ENCODE measurements around the gene SLC45A2. TPM values are rescaled to one million over a fixed set of nuclear protein-coding genes. Genes with fewer than 3 reads are reported as not detected.
"Not testable (repeated sequence)": the region's sequence is repeated elsewhere in the genome, so short reads cannot be mapped to it uniquely, and the experiment has no call there.

SLC45A2 gene, protein sequence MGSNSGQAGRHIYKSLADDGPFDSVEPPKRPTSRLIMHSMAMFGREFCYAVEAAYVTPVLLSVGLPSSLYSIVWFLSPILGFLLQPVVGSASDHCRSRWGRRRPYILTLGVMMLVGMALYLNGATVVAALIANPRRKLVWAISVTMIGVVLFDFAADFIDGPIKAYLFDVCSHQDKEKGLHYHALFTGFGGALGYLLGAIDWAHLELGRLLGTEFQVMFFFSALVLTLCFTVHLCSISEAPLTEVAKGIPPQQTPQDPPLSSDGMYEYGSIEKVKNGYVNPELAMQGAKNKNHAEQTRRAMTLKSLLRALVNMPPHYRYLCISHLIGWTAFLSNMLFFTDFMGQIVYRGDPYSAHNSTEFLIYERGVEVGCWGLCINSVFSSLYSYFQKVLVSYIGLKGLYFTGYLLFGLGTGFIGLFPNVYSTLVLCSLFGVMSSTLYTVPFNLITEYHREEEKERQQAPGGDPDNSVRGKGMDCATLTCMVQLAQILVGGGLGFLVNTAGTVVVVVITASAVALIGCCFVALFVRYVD
- 0.36 and 1.3 TPM in 2 replicates for total RNA-seq
- long read RNA-seq = 0 reads

DNA sequence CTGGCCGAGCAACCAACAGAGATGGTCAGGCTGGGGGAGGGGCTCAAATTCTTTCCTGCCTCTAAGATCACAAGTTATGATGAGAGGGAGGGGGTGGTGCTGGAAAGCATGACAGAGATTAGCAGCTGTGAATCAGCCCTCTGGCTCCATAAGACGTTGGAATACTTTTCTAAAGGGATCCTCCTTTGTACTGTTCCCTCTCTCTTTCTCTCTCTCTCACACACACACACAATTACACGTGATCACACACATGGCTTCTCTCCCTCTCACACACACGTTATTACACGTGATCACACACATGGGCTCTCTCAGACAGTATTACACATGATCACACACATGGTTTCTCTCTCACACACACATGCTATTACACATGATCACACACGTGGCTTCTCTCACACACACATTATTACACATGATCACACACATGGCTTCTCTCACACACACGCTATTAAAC is at the start of gene SLC45A2:
Gene SLC45A2, minus strand, starts transcription at position 23 of the 454 bp plus-strand sequence. CDS start 110 bp downstream, outside the sequence.
- no peak for DNase-seq (ENCODE audit: low read depth, low spot score)
- H3K4me3 Mint-ChIP-seq = no peak within 1 kb of the TSS
- H3K4me1 Mint-ChIP-seq = peaks cover 7% of the 10 kb centered on the region
- no peaks in the 10 kb centered on the region for H3K27me3 Mint-ChIP-seq (ENCODE audit: low read depth)
- TF ChIP-seq, protein P1, sequence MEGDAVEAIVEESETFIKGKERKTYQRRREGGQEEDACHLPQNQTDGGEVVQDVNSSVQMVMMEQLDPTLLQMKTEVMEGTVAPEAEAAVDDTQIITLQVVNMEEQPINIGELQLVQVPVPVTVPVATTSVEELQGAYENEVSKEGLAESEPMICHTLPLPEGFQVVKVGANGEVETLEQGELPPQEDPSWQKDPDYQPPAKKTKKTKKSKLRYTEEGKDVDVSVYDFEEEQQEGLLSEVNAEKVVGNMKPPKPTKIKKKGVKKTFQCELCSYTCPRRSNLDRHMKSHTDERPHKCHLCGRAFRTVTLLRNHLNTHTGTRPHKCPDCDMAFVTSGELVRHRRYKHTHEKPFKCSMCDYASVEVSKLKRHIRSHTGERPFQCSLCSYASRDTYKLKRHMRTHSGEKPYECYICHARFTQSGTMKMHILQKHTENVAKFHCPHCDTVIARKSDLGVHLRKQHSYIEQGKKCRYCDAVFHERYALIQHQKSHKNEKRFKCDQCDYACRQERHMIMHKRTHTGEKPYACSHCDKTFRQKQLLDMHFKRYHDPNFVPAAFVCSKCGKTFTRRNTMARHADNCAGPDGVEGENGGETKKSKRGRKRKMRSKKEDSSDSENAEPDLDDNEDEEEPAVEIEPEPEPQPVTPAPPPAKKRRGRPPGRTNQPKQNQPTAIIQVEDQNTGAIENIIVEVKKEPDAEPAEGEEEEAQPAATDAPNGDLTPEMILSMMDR (conservative IDR thresholded peaks at IDR 0.05) = no peak
- no peak within 1 kb of the TSS for H3K27ac Mint-ChIP-seq (ENCODE audit: unreplicated experiment)
- H3K36me3 Mint-ChIP-seq (ENCODE audit: low read depth) = peaks cover 20% of the 10 kb centered on the region
- no peaks in the 10 kb centered on the region for H3K9me3 Mint-ChIP-seq

DNA sequence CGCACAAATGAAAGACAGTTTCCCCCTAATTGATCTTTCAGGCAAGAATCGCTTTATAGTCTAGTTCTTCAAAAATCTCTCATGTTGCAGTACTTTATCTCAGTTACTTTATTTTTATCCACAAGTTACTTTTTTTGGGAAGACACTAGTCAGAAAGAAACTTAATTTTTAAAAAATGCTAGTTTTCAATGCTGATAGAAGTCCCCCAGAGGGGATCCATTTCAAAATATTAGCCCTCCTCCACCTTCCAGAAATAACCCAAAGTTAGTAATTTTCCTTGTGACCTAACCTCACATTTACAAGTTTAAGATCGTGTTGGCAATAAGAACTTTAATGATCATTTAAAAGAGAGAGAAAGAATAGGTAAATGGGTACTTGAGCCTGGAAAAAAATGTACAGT is 47.5 kb upstream of the SLC45A2 start:
- H3K4me3 Mint-ChIP-seq = no peak overlapping the region
- DNase-seq (ENCODE audit: low read depth, low spot score) = no peak
- peaks cover 19% of the 10 kb centered on the region for H3K4me1 Mint-ChIP-seq
- H3K36me3 Mint-ChIP-seq (ENCODE audit: low read depth) = peaks cover 27% of the 10 kb centered on the region
- TF ChIP-seq, protein P1 (conservative IDR thresholded peaks at IDR 0.05) = no peak
- H3K27ac Mint-ChIP-seq (ENCODE audit: unreplicated experiment) = no peak overlapping the region
- no peaks in the 10 kb centered on the region for H3K27me3 Mint-ChIP-seq (ENCODE audit: low read depth)
- H3K9me3 Mint-ChIP-seq = peaks cover 6% of the 10 kb centered on the region

DNA sequence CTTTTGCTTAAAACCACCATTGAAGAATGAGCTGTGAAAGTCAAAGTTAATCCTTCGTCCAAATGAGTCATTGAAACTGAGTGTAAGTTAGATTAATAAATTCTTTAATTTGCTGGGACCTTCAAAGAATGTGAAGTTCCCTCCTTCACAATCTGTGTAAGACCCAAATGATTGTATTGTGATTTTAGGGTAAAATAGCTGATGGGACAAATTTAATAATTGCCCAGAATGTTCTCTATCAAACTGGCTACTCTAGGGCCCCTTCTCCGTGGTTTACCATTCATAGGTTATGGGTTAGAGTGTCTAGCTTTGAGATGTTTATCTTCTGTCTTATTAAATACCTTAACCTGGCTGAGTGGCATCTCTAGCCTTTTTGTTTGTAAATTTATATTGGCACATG is 46.6 kb upstream of the SLC45A2 start:
- peaks cover 29% of the 10 kb centered on the region for H3K36me3 Mint-ChIP-seq (ENCODE audit: low read depth)
- TF ChIP-seq, protein P1 (conservative IDR thresholded peaks at IDR 0.05) = no peak
- H3K27me3 Mint-ChIP-seq (ENCODE audit: low read depth) = no peaks in the 10 kb centered on the region

DNA sequence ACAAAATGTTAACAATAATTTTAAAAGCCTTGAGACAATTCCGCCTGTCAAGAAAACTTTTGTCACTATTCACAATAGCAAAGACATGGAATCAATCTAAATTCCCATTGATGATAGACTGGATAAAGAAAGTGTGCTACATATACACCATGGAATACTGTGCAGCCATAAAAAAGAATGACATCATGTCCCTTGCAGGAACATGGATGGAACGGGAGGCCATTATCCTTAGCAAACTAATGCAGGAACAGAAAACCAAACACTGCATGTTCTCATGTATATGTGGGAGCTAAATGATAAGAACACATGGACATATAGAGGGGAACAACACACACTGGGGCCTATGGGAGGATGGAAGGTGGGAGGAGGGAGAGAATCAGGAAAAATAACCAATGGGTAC is 46.1 kb upstream of the SLC45A2 start:
- not testable (repeated sequence) for DNase-seq (ENCODE audit: low read depth, low spot score); H3K4me3 Mint-ChIP-seq; H3K27me3 Mint-ChIP-seq (ENCODE audit: low read depth); H3K9me3 Mint-ChIP-seq
- H3K36me3 Mint-ChIP-seq (ENCODE audit: low read depth) = peaks cover 29% of the 10 kb centered on the region
- H3K27ac Mint-ChIP-seq (ENCODE audit: unreplicated experiment) = peak overlapping the region; percentile 60
- H3K4me1 Mint-ChIP-seq = peaks cover 13% of the 10 kb centered on the region

More for the DNA sequence above, 46.6 kb upstream of the SLC45A2 start:
- no peak overlapping the region for H3K27ac Mint-ChIP-seq (ENCODE audit: unreplicated experiment)
- peaks cover 6% of the 10 kb centered on the region for H3K9me3 Mint-ChIP-seq
- H3K4me3 Mint-ChIP-seq = no peak overlapping the region
- H3K4me1 Mint-ChIP-seq = peaks cover 18% of the 10 kb centered on the region
- DNase-seq (ENCODE audit: low read depth, low spot score) = no peak

DNA sequence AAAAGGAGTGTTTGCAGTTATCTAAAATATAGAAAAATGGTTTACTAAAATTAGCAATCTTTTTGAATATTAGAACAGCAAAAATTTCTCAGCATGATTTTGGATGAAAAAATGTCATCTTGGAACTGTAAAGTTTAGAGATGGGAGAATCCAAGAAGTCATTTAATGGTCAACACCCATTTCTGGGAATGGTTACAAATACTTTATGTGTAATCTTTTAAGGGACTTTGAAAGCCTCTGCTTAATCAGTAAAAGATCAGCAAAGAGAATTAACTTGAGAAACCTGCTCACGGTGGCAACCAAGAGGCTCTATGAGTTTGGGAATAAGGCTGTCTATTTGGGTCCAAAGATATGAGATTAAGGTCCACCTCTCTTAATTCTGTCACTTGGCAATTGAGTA is 45.6 kb upstream of the SLC45A2 start:
- DNase-seq (ENCODE audit: low read depth, low spot score) = no peak
- Mint-ChIP-seq H3K9me3 (peaks cover 6% of the 10 kb centered on the region), H3K4me3 (no peak overlapping the region), H3K27me3 (ENCODE audit: low read depth) (no peaks in the 10 kb centered on the region), H3K27ac (ENCODE audit: unreplicated experiment) (no peak overlapping the region), H3K36me3 (ENCODE audit: low read depth) (peaks cover 25% of the 10 kb centered on the region), H3K4me1 (peaks cover 8% of the 10 kb centered on the region)
- TF ChIP-seq, protein P1 (conservative IDR thresholded peaks at IDR 0.05) = no peak

DNA sequence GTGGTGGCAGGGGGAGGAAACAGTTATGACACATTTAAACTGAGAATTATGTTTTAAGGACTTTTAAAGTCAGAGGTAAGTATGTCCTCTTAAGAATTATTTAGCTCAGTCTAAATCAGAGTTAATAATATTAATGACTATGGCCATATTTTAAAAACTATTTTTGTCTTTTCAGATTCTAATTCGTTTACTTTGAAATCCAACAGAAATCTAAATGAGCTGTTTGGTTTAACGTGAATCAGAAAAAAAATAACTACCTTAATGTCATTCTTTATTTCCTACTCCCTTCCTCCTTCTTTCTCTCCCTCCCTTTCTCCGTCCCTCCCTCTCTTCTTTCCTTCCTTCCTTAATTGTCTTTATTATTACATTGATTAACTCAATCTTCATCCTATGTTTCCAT is 43.9 kb upstream of the SLC45A2 start:
- no peak overlapping the region for H3K4me3 Mint-ChIP-seq
- no peak overlapping the region for H3K27ac Mint-ChIP-seq (ENCODE audit: unreplicated experiment)
- H3K36me3 Mint-ChIP-seq (ENCODE audit: low read depth) = peaks cover 22% of the 10 kb centered on the region
- H3K9me3 Mint-ChIP-seq = peaks cover 5% of the 10 kb centered on the region
- H3K27me3 Mint-ChIP-seq (ENCODE audit: low read depth) = no peaks in the 10 kb centered on the region
- TF ChIP-seq, protein P1 (conservative IDR thresholded peaks at IDR 0.05) = no peak
- DNase-seq (ENCODE audit: low read depth, low spot score) = no peak
- peaks cover 5% of the 10 kb centered on the region for H3K4me1 Mint-ChIP-seq

Measured in neural crest cell (in vitro differentiated cells).